Breast epithelium (tissue), 3 donors: ENCODE measurements around the gene NKX3-2.

Experiments
- CTCF ChIP-seq, 3 donors: fragments of 450-650 bp; IDR thresholded peaks; one replicate each; pipeline ENCODE4 v1.5.1; 2016 to 2017; ENCODE audit warnings: antibody characterized with exemption in 3 of 3, mild to moderate bottlenecking in 3 of 3, moderate library complexity in 3 of 3
- POLR2A ChIP-seq: fragments of 450-650 bp; IDR thresholded peaks from one replicate; pipeline ENCODE4 v1.6.1; 2016; ENCODE audit warnings: antibody characterized with exemption, mild to moderate bottlenecking, moderate library complexity
- POLR2AphosphoS5 ChIP-seq, 3 donors: sonication (generic); formaldehyde crosslinking; IDR thresholded peaks; one replicate each; pipeline ENCODE4 v1.6.1; 2017; ENCODE audit warnings: antibody characterized with exemption in 3 of 3

- TF ChIP-seq POLR2A (no peak), POLR2AphosphoS5 (IDR thresholded peaks at IDR 0.05) (no peak), CTCF (IDR thresholded peaks at IDR 0.05) (peak in 2 of 3 donors; percentile 14 to 21)
Observed at GRCh38 chr4:13541720-13542576, 2.4 kb downstream of the NKX3-2 start.
